A549 (cell line): ENCODE results near the gene INTS4. TPM values are rescaled to one million over a fixed set of nuclear protein-coding genes. Genes with fewer than 3 reads are reported as not detected.
"Not testable (repeated sequence)": the region's sequence is repeated elsewhere in the genome, so short reads cannot be mapped to it uniquely, and the experiment has no call there.

Experiments
- ATAC-seq, 2 experiments: fragments of 200-7000 bp in 1 of 2; fragments of >200 bp in 1 of 2; cut with Nextera tagmentation in 1 of 2; cut with Tn5 transposase in 1 of 2; 3 replicates each; pipeline versions ENCODE4 v1.8.0 to v1.9.1; 2018 to 2020; ENCODE audit warnings: mild to moderate bottlenecking in 1 of 2, moderate library complexity in 1 of 2
- CTCF ChIA-PET: fragments of 300-600 bp; sonication (Branson Sonifier 250); formaldehyde crosslinking; extraction: SDS; loops from one replicate; lab custom pipeline; 2021; ENCODE audit warnings: antibody characterized with exemption, inconsistent platforms; lab: Yijun Ruan, JAX
- POLR2A ChIA-PET: fragments of 350-600 bp; formaldehyde crosslinking; extraction: SDS; loops from one replicate; lab custom pipeline; 2021; ENCODE audit warnings: antibody characterized with exemption, inconsistent platforms; lab: Yijun Ruan, JAX
- DNase-seq, 2 experiments: peaks; one replicate each; pipeline versions ENCODE4 v3.0.0 to v3.0.0-alpha.2; 2011 to 2016; ENCODE audit warnings: low read depth in 1 of 2, low spot score in 1 of 2
- FAIRE-seq: peaks from 2 replicates; lab custom pipeline; 2011; peaks lifted over from hg19 to GRCh38; lab: Jason Lieb, UNC
- H3K27ac ChIP-seq, 2 experiments: fragments of >200 bp; sonication (Bioruptor Twin); formaldehyde crosslinking; 3 replicates each; pipeline ENCODE4 v1.5.1; 2016 to 2017
- H3K4me1 ChIP-seq: fragments of >200 bp; sonication (Bioruptor Twin); formaldehyde crosslinking; 3 replicates; pipeline ENCODE4 v1.6.1; 2016
- H3K4me2 ChIP-seq: fragments of >200 bp; sonication (Bioruptor Twin); formaldehyde crosslinking; 3 replicates; pipeline ENCODE4 v1.6.1; 2016
- H3K4me3 ChIP-seq: fragments of >200 bp; sonication (Bioruptor Twin); formaldehyde crosslinking; 3 replicates; pipeline ENCODE4 v1.5.1; 2016
- H3K9me3 ChIP-seq: fragments of >200 bp; sonication (Bioruptor Twin); formaldehyde crosslinking; 3 replicates; pipeline ENCODE4 v1.6.1; 2016
- BHLHE40 ChIP-seq: IDR thresholded peaks from 2 replicates; pipeline ENCODE4 v1.6.1; 2012; ENCODE audit warnings: low read depth, low read length, inconsistent platforms
- CBX2 ChIP-seq: fragments of 200-600 bp; sonication (generic); IDR thresholded peaks from 2 replicates; pipeline ENCODE4 v1.6.1; 2016; ENCODE audit warnings: low read depth, mild to moderate bottlenecking, borderline replicate concordance
- CBX8 ChIP-seq: fragments of 200-600 bp; sonication (generic); IDR thresholded peaks from 2 replicates; pipeline ENCODE4 v1.6.1; 2016
- E2F6 ChIP-seq: IDR thresholded peaks from 2 replicates; pipeline ENCODE4 v1.6.1; 2012; ENCODE audit warnings: low read depth, borderline replicate concordance
- EHF ChIP-seq: fragments of 250-450 bp; sonication (Bioruptor Pico); IDR thresholded peaks from 2 replicates; pipeline ENCODE4 v1.5.0; 2020; ENCODE audit warnings: mild to moderate bottlenecking
- ELK1 ChIP-seq: fragments of 150-350 bp; IDR thresholded peaks from 2 replicates; pipeline ENCODE4 v1.6.1; 2014; ENCODE audit warnings: low read depth, mild to moderate bottlenecking, low read length
- FOSB ChIP-seq: fragments of 250-450 bp; sonication (Bioruptor Pico); IDR thresholded peaks from 2 replicates; pipeline ENCODE4 v1.5.0; 2020; ENCODE audit warnings: mild to moderate bottlenecking, moderate library complexity
- GATA3 ChIP-seq: IDR thresholded peaks from 2 replicates; pipeline ENCODE4 v1.6.1; 2012; ENCODE audit warnings: borderline replicate concordance
- HES2 ChIP-seq: fragments of >200 bp; sonication (Bioruptor Twin); formaldehyde crosslinking; IDR thresholded peaks from 2 replicates; pipeline ENCODE4 v1.6.1; 2016
- JUN ChIP-seq, 2 experiments: fragments of >200 bp; sonication (Bioruptor Twin); formaldehyde crosslinking; IDR thresholded peaks; 2 replicates in 1 of 2; 3 replicates in 1 of 2; pipeline ENCODE4 v1.6.1; 2016 to 2017
- KDM1A ChIP-seq: fragments of 200-600 bp; sonication (generic); IDR thresholded peaks from 2 replicates; pipeline ENCODE4 v1.6.1; 2016; ENCODE audit warnings: low read depth, mild to moderate bottlenecking
- KDM5A ChIP-seq: fragments of 200-600 bp; sonication (generic); IDR thresholded peaks from 2 replicates; pipeline ENCODE4 v1.6.1; 2016; ENCODE audit warnings: antibody characterized with exemption, mild to moderate bottlenecking
- MAZ ChIP-seq: fragments of 150-350 bp; IDR thresholded peaks from 2 replicates; pipeline ENCODE4 v1.6.1; 2014; ENCODE audit warnings: antibody characterized with exemption, low read depth, low read length, borderline replicate concordance
- MYC ChIP-seq: IDR thresholded peaks from 2 replicates; pipeline ENCODE4 v1.6.1; 2012; ENCODE audit warnings: mild to moderate bottlenecking, inconsistent platforms, low read length, improper control_type of control experiment, borderline replicate concordance
- NPAS2 ChIP-seq: fragments of 250-450 bp; sonication (Bioruptor Pico); IDR thresholded peaks from 2 replicates; pipeline ENCODE4 v1.8.0; 2022; ENCODE audit warnings: mild to moderate bottlenecking, moderate library complexity, borderline replicate concordance
- NR3C1 ChIP-seq: fragments of >200 bp; sonication (Bioruptor Twin); formaldehyde crosslinking; IDR thresholded peaks from 3 replicates; pipeline ENCODE4 v1.6.1; 2017
- PHF8 ChIP-seq: fragments of 200-600 bp; sonication (generic); IDR thresholded peaks from 2 replicates; pipeline ENCODE4 v1.6.1; 2016; ENCODE audit warnings: low read depth, mild to moderate bottlenecking, antibody characterized with exemption, moderate library complexity, borderline replicate concordance
- POLR2A ChIP-seq: IDR thresholded peaks from 2 replicates; pipeline ENCODE4 v1.6.1; 2012; ENCODE audit warnings: mild to moderate bottlenecking, low read length
- POLR2AphosphoS2 ChIP-seq: conservative IDR thresholded peaks from 2 replicates; pipeline ENCODE4 v1.6.1; 2012; ENCODE audit warnings: low read length, improper control_type of control experiment, inconsistent platforms
- RAD21 ChIP-seq, 2 experiments: fragments of >200 bp in 1 of 2; sonication (Bioruptor Twin) in 1 of 2; formaldehyde crosslinking in 1 of 2; IDR thresholded peaks in 1 of 2; conservative IDR thresholded peaks in 1 of 2; 2 replicates in 1 of 2; 3 replicates in 1 of 2; pipeline ENCODE4 v1.6.1; 2012 to 2018; ENCODE audit warnings: inconsistent platforms in 1 of 2
- RARB ChIP-seq: fragments of 250-450 bp; sonication (Bioruptor Pico); IDR thresholded peaks from 2 replicates; pipeline ENCODE4 v1.8.0; 2021; ENCODE audit warnings: mild to moderate bottlenecking, moderate library complexity
- RCOR1 ChIP-seq: fragments of 150-350 bp; IDR thresholded peaks from 2 replicates; pipeline ENCODE4 v1.6.1; 2014; ENCODE audit warnings: antibody characterized with exemption, low read length, low read depth
- RFX5 ChIP-seq: fragments of 450-650 bp; IDR thresholded peaks from 2 replicates; pipeline ENCODE4 v1.7.1; 2014; ENCODE audit warnings: antibody characterized with exemption, mild to moderate bottlenecking, moderate library complexity
- SMC3 ChIP-seq: fragments of >200 bp; sonication (Bioruptor Twin); formaldehyde crosslinking; IDR thresholded peaks from 3 replicates; pipeline ENCODE4 v1.6.1; 2018; ENCODE audit warnings: inconsistent platforms
- TFCP2L1 ChIP-seq: fragments of 250-450 bp; sonication (Bioruptor Pico); IDR thresholded peaks from 2 replicates; pipeline ENCODE4 v1.5.0; 2021; ENCODE audit warnings: mild to moderate bottlenecking
- TP53 ChIP-seq: fragments of 250-450 bp; sonication (Bioruptor Pico); IDR thresholded peaks from 2 replicates; pipeline ENCODE4 v1.5.0; 2021; ENCODE audit warnings: mild to moderate bottlenecking, moderate library complexity
- USF2 ChIP-seq: fragments of 450-650 bp; IDR thresholded peaks from 2 replicates; pipeline ENCODE4 v1.6.1; 2014; ENCODE audit warnings: antibody characterized with exemption
- ZC3H11A ChIP-seq: fragments of 450-650 bp; IDR thresholded peaks from 2 replicates; pipeline ENCODE4 v1.6.1; 2014; ENCODE audit warnings: antibody characterized with exemption, mild to moderate bottlenecking
- ZSCAN20 ChIP-seq: fragments of 250-450 bp; sonication (Bioruptor Pico); IDR thresholded peaks from 2 replicates; pipeline ENCODE4 v1.8.0; 2022; ENCODE audit warnings: mild to moderate bottlenecking, moderate library complexity
- WGBS: methylation state at CpG from one replicate; pipeline ENCODE4 v1.1.6; 2017; ENCODE audit errors: missing lambda C conversion rate; 5-methylcytosine and 5-hydroxymethylcytosine counted together
- polyA plus RNA-seq, 4 experiments: library from polyadenylated mRNA; depleted of rRNA in 3 of 4; stranded (reverse); fragments of >200 nt; fragmentation: RNase III in 1 of 4; extraction: RNeasy Plus Mini Kit Qiagen cat#74134 plus additional on column Dnase treatment in 1 of 4; gene quantifications; 2 replicates in 3 of 4; 3 replicates in 1 of 4; pipeline ENCODE4 v1.2.3, GENCODE V29; 2011 to 2017

Gene INTS4
- polyA plus RNA-seq, 2 of the 4 experiments (the other 2 are of a cell fraction): 22.0 to 35.3 TPM

- ATAC-seq: no peak
- TF ChIP-seq CBX8: no peak
- no peak for TF ChIP-seq RFX5
- no peak for TF ChIP-seq POLR2AphosphoS2
- TF ChIP-seq ELK1: no peak
- TF ChIP-seq RAD21 (conservative IDR thresholded peaks at IDR 0.05 in 1 of 2, IDR thresholded peaks at IDR 0.05 in 1 of 2): no peak
- TF ChIP-seq RARB: no peak
- no peak for TF ChIP-seq CBX2
- TF ChIP-seq SMC3: no peak
- no peak for TF ChIP-seq JUN (IDR thresholded peaks at IDR 0.05)
- no peak for TF ChIP-seq ZSCAN20 (CRISPR knock-in tag)
- no peak for TF ChIP-seq MAZ
- TF ChIP-seq NR3C1: no peak
- no peak for TF ChIP-seq TFCP2L1 (CRISPR knock-in tag)
- no peak for TF ChIP-seq E2F6
- TF ChIP-seq KDM1A: no peak
- no peak for TF ChIP-seq MYC
- TF ChIP-seq GATA3: no peak
Measured at GRCh38 chr11:77990981-77991380, 3.5 kb downstream of the INTS4 start.

GRCh38 chr11:77986456-77986855, 8.0 kb downstream of the INTS4 start:
- DNase-seq, H3K27ac ChIP-seq, H3K4me2 ChIP-seq, FAIRE-seq, ATAC-seq, H3K4me3 ChIP-seq, POLR2A ChIA-PET, H3K4me1 ChIP-seq, H3K9me3 ChIP-seq: not testable (repeated sequence)
- 87% methylated on average over 8 of the region's 8 CpGs for WGBS
- CTCF ChIA-PET: interaction anchor here (3.3 kb wide), 1 partner anchor 14 kb away, joined by 11 read pairs; no protein-coding TSS in a partner anchor

More at GRCh38 chr11:77990981-77991380, 3.5 kb downstream of the INTS4 start:
- Histone ChIP-seq H3K9me3 (no peaks in the 10 kb centered on the region), H3K27ac (no peak overlapping the region), H3K4me1 (peaks cover 13% of the 10 kb centered on the region), H3K4me3 (no peak overlapping the region), H3K4me2 (no peak overlapping the region)
- ChIA-PET POLR2A (no interaction called here), CTCF (interaction anchor here (1.4 kb wide), 1 partner anchor 9 kb away, joined by 4 read pairs; no protein-coding TSS in a partner anchor)
- FAIRE-seq (no peak), DNase-seq (no peak)
- WGBS: 91% methylated on average over 5 of the region's 5 CpGs

GRCh38 chr11:77981346-77981947, 13.0 kb downstream of the INTS4 start:
- ATAC-seq: no peak
- POLR2A ChIA-PET: interaction anchor here (0.9 kb wide), 1 partner anchor 13 kb away, joined by 4 read pairs; the partner anchor contains the start of gene INTS4
- 93% methylated on average over 2 of the region's 2 CpGs for WGBS

GRCh38 chr11:77968337-77968736, 26.1 kb downstream of the INTS4 start:
- ATAC-seq (no peak), FAIRE-seq (no peak), DNase-seq (no peak)
- H3K27ac ChIP-seq: no peak overlapping the region
- WGBS: 88% methylated on average over 2 of the region's 2 CpGs
- ChIA-PET POLR2A (no interaction called here), CTCF (no interaction called here)
- H3K4me3 ChIP-seq: no peak overlapping the region
- no peak overlapping the region for H3K4me2 ChIP-seq
- no peaks in the 10 kb centered on the region for H3K9me3 ChIP-seq
- H3K4me1 ChIP-seq: no peaks in the 10 kb centered on the region
- TF ChIP-seq ELK1: no peak
- no peak for TF ChIP-seq ZSCAN20 (CRISPR knock-in tag)
- TF ChIP-seq GATA3: no peak
- TF ChIP-seq RCOR1: no peak
- no peak for TF ChIP-seq TP53 (CRISPR knock-in tag)
- no peak for TF ChIP-seq FOSB (CRISPR knock-in tag)
- TF ChIP-seq RAD21 (conservative IDR thresholded peaks at IDR 0.05 in 1 of 2, IDR thresholded peaks at IDR 0.05 in 1 of 2): no peak
- TF ChIP-seq KDM5A: no peak
- no peak for TF ChIP-seq BHLHE40
- TF ChIP-seq NPAS2 (CRISPR knock-in tag): no peak
- TF ChIP-seq MAZ: no peak
- no peak for TF ChIP-seq HES2
- no peak for TF ChIP-seq PHF8
- TF ChIP-seq POLR2A: no peak
- TF ChIP-seq USF2: no peak

More at GRCh38 chr11:77981346-77981947, 13.0 kb downstream of the INTS4 start:
- FAIRE-seq (no peak), DNase-seq (no peak)
- TF ChIP-seq EHF (CRISPR knock-in tag) (no peak), ZC3H11A (peak; percentile 52)
- no peak overlapping the region for H3K4me3 ChIP-seq
- CTCF ChIA-PET: interaction anchor here (0.6 to 1.8 kb wide), 3 partner anchors 18 to 128 kb away, joined by 3 to 7 read pairs (median 4); no protein-coding TSS in a partner anchor
- no peaks in the 10 kb centered on the region for H3K4me1 ChIP-seq
- H3K27ac ChIP-seq: no peak overlapping the region
- no peaks in the 10 kb centered on the region for H3K9me3 ChIP-seq
- H3K4me2 ChIP-seq: no peak overlapping the region
